ENCODE data around the gene TOX2. TPM values are rescaled to one million over a fixed set of nuclear protein-coding genes. Genes with fewer than 3 reads are reported as not detected.

TOX2 gene
- total and polyA plus RNA-seq, 10 donors: 1.1 to 6.4 (median 5.0) TPM

DNA sequence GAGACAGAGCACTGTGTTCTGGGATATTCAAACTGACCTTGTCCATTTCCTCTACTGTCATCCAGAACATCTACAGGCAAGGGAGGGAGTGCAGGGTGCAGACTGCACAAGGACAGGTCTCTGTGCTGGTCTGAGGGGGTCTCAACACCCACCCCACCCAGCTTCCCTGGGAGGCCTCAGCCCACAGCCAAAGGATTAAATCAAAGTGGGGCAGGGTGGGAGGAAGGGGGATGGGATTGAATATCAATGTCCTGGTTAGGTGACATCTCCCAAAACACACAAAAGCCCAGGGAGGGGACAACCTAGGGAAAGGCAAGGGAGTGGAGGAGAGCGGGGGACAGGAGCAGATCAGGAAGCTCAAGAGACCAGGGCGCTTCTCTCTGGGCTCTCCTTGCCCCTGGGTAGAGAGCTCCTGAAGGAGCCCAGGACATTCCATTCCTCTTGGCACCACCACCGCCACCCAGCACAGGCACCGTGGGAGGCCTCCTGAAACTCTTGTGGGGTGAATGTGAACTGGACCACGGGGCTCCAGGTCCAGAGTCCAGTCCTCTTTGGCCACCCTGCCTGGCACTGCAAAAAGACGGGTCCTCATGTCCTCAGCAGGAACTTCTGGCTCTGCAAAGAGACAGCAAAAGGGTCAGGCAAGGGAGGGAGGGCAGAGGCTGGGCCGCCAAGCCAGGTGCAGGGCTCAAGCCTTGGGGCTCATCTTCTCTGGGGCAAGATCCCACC is 198.4 kb downstream of the TOX2 start:
- WGBS, 5 donors: 63 to 86% (median 80%) methylated on average over 6 to 7 of the region's 7 CpGs
- Histone ChIP-seq H3K9me3 (peaks cover 0 to 11% (median 7%) of the 10 kb centered on the region in 8 donors), H3K27ac (no peak overlapping the region), H3K4me3 (no peak overlapping the region), H3K27me3 (replicated peaks in 1 of 7) (peaks cover 0 to 65% (median 17%) of the 10 kb centered on the region in 7 donors), H3K36me3 (no peaks in the 10 kb centered on the region), H3K4me1 (peaks cover 0 to 11% (median 5%) of the 10 kb centered on the region in 6 donors)
- TF ChIP-seq, protein P1, sequence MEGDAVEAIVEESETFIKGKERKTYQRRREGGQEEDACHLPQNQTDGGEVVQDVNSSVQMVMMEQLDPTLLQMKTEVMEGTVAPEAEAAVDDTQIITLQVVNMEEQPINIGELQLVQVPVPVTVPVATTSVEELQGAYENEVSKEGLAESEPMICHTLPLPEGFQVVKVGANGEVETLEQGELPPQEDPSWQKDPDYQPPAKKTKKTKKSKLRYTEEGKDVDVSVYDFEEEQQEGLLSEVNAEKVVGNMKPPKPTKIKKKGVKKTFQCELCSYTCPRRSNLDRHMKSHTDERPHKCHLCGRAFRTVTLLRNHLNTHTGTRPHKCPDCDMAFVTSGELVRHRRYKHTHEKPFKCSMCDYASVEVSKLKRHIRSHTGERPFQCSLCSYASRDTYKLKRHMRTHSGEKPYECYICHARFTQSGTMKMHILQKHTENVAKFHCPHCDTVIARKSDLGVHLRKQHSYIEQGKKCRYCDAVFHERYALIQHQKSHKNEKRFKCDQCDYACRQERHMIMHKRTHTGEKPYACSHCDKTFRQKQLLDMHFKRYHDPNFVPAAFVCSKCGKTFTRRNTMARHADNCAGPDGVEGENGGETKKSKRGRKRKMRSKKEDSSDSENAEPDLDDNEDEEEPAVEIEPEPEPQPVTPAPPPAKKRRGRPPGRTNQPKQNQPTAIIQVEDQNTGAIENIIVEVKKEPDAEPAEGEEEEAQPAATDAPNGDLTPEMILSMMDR (IDR thresholded peaks at IDR 0.05 in 8 of 11, conservative IDR thresholded peaks at IDR 0.05 in 3 of 11): no peak
- TF ChIP-seq POLR2AphosphoS5 (IDR thresholded peaks at IDR 0.05) (no peak), POLR2A (IDR thresholded peaks at IDR 0.05) (no peak)
- DNase-seq: no peak
- intact Hi-C loops (cut with DNase I; ENCODE audit: low total_unique reads): no loop called here

GRCh38 chr20:44113618-44114376 is 199.1 kb downstream of the TOX2 start:
- H3K9me3 ChIP-seq: peaks cover 0 to 4% (median 0%) of the 10 kb centered on the region in 8 donors
- TF ChIP-seq POLR2AphosphoS5 (IDR thresholded peaks at IDR 0.05) (no peak), POLR2A (IDR thresholded peaks at IDR 0.05) (no peak)
- TF ChIP-seq, protein P1 (IDR thresholded peaks at IDR 0.05 in 8 of 11, conservative IDR thresholded peaks at IDR 0.05 in 3 of 11): no peak
- WGBS, 5 donors: 62 to 84% (median 73%) methylated on average over 8 of the region's 8 CpGs
- no peaks in the 10 kb centered on the region for H3K36me3 ChIP-seq
- peaks cover 0 to 61% (median 17%) of the 10 kb centered on the region in 7 donors for H3K27me3 ChIP-seq (replicated peaks in 1 of 7)
- peaks cover 0 to 11% (median 5%) of the 10 kb centered on the region in 6 donors for H3K4me1 ChIP-seq
- intact Hi-C loops (cut with DNase I; ENCODE audit: low total_unique reads): no loop called here
- no peak overlapping the region for H3K27ac ChIP-seq
- DNase-seq: no peak
- no peak overlapping the region for H3K4me3 ChIP-seq

DNA sequence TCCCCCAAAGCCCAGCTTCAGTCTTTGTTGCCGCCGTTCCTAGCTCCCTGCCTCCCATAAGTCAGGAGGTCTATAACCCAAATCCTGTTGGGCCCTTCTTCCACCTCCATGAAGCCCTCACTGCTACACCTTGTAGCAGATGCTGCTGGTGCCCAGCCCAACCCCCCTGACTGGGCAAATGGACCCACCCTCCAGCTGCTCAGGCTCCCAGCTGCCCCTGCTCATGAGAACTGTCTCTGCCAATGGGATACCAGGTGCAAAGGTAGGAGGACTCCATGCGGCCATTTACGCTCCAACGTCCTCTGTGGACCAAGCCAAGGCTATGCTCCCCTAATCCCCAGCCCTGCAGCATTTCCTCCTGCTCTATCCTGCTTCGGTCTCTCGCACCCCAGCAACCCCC is 200.5 kb downstream of the TOX2 start:
- H3K27me3 ChIP-seq (replicated peaks in 1 of 7): peaks cover 0 to 47% (median 17%) of the 10 kb centered on the region in 7 donors
- no peak overlapping the region for H3K27ac ChIP-seq
- no peaks in the 10 kb centered on the region for H3K36me3 ChIP-seq
- H3K4me1 ChIP-seq: peaks cover 0 to 11% (median 5%) of the 10 kb centered on the region in 6 donors
- TF ChIP-seq, protein P1 (IDR thresholded peaks at IDR 0.05 in 8 of 11, conservative IDR thresholded peaks at IDR 0.05 in 3 of 11): no peak
- TF ChIP-seq POLR2AphosphoS5 (IDR thresholded peaks at IDR 0.05): no peak
- no peak for TF ChIP-seq POLR2A (IDR thresholded peaks at IDR 0.05)
- no peaks in the 10 kb centered on the region for H3K9me3 ChIP-seq
- no peak for DNase-seq
- intact Hi-C loops (cut with DNase I; ENCODE audit: low total_unique reads): loop anchor here (5.0 kb wide), 1 partner anchor 72 kb away; the partner anchor contains the start of gene JPH2
- 89 to 96% (median 93%) methylated on average over 7 of the region's 7 CpGs for WGBS, 5 donors
- no peak overlapping the region for H3K4me3 ChIP-seq
